Omental fat pad (tissue), 4 donors: Measurements from ENCODE around the gene KRTAP12-3. TPM values are rescaled to one million over a fixed set of nuclear protein-coding genes. Genes with fewer than 3 reads are reported as not detected.

Experiments used
- ATAC-seq: fragments of 150-250 bp; one replicate; pipeline ENCODE4 v1.9.1; 2016; ENCODE audit warnings: mild to moderate bottlenecking, moderate library complexity; ENCODE audit not compliant: low FRiP score
- DNase-seq: peaks from one replicate; pipeline ENCODE4 v3.0.0-alpha.2; 2019; ENCODE audit warnings: low spot score
- CTCF ChIP-seq, 3 donors: fragments of 450-650 bp; IDR thresholded peaks; one replicate each; pipeline ENCODE4 v1.5.1; 2016 to 2017; ENCODE audit warnings: antibody characterized with exemption in 3 of 3, mild to moderate bottlenecking in 3 of 3, moderate library complexity in 2 of 3
- total RNA-seq, 4 donors: library from RNA; depleted of rRNA; stranded (reverse); fragments of >200 nt; gene quantifications; one replicate each; pipeline ENCODE4 v1.1.0, GENCODE V29; 2016

KRTAP12-3 gene
- total RNA-seq, 4 donors from 2014 or later, result not detected

DNA sequence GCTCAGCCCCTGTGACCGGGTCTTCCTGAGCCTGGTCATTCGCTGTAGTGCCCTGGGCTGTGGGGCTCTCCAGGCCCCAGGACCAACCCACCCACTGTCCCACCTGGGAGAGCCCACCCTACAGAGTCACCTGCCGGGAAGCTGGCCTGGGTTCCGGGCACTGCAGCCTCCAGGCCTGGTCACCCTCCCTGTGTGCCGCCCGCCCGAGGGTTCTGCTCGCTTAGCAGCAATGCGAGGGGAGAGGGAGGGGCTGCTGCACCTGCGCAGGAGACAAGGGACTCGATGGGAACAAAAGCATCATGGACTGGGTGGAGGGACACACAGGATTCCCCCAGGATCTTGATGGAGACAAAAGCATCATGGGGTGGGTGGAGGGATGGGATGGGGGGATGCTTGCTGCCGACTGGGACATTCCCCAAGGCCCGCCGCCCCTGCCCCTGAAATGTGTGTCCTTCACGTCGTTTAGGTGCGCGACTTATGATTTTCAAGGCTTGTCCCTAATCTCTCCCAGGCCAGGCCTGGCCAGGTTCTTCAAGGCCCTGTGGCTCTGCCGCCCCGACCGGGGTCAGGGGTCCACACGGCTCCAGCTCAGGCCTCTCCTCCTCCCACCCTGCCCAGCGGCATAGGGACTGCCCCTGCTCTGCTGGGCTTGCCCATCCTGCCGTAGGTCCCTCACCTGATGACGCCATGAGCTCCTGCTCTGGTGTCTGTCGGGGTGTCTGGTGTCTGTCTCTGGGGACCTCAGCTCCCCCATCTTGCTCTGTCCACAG is 44.2 kb upstream of the KRTAP12-3 start:
- no peak for ATAC-seq
- no peak for DNase-seq
- no peak for TF ChIP-seq CTCF (IDR thresholded peaks at IDR 0.05)

- no peak for TF ChIP-seq CTCF (IDR thresholded peaks at IDR 0.05)
- DNase-seq, result no peak
- no peak for ATAC-seq
Observed at GRCh38 chr21:44614161-44614631, 43.5 kb upstream of the KRTAP12-3 start.

DNA sequence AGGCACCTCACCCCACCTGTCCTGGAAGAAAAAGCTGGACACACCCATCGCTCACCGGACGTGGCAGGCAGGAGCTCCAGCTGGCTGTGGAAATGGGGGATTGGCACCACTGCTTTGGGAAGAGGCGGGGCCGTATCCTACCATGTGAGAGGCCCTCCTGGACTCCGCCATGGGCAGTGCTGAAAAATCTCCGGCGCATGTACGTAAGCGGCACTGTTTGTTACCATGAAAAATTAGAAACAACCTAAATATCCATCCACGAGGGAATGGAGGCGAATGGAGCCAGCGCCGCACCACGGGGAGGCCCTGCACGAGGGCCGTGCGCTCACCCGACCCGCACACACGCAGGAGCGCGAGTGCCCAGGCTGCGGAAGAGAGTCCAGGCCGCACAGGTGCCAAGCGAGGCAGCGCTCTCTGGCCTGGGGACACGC is 42.8 kb upstream of the KRTAP12-3 start:
- no peak for DNase-seq
- ATAC-seq, result no peak
- no peak for TF ChIP-seq CTCF (IDR thresholded peaks at IDR 0.05)

- TF ChIP-seq CTCF (IDR thresholded peaks at IDR 0.05), result no peak
- ATAC-seq (no peak), DNase-seq (no peak)
Observed at GRCh38 chr21:44615466-44615865, 42.3 kb upstream of the KRTAP12-3 start.

- DNase-seq, result no peak
- no peak for TF ChIP-seq CTCF (IDR thresholded peaks at IDR 0.05)
- ATAC-seq, result no peak
Observed at GRCh38 chr21:44615911-44616590, 41.7 kb upstream of the KRTAP12-3 start.

GRCh38 chr21:44616591-44616926 is 41.2 kb upstream of the KRTAP12-3 start:
- ATAC-seq (no peak), DNase-seq (no peak)
- no peak for TF ChIP-seq CTCF (IDR thresholded peaks at IDR 0.05)

DNA sequence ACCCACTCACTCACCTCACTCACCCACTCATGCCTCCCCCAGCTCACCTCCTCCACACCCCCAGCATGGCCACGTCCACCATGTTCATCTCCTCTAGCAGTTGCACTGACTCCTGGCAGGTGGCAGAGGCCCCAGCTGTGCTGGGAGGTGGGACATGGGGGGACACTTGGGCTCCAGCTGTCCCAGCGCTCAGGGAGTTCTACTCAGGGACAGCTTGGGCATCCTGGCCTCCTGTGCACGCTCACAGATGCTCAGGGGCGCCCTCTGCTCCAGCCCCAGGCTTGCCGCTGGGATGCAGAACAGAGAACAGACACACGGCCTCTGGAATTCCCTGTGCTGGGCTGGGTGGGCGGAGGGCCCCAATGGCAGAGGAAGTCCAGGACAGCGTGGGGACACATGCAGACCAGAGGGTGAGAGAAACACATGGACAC is 40.6 kb upstream of the KRTAP12-3 start:
- no peak for TF ChIP-seq CTCF (IDR thresholded peaks at IDR 0.05)
- ATAC-seq, result no peak
- no peak for DNase-seq
